Aorta (tissue), 5 donors: ENCODE data around the gene ERC2. TPM values are rescaled to one million over a fixed set of nuclear protein-coding genes. Genes with fewer than 3 reads are reported as not detected.

ENCODE experiments used
- ATAC-seq: fragments of 200-7000 bp; cut with Tn5 transposase; one replicate; pipeline ENCODE4 v1.9.1; 2022; ENCODE audit warnings: moderate library complexity; ENCODE audit not compliant: low FRiP score
- DNase-seq, 2 donors: peaks; one replicate each; pipeline ENCODE4 v3.0.0-alpha.2; 2020
- H3K27ac ChIP-seq, 2 donors: one replicate each; pipeline ENCODE4 v1.5.1; 2013; ENCODE audit warnings: low read length in 2 of 2, mild to moderate bottlenecking in 2 of 2, moderate library complexity in 2 of 2, control low read depth in 1 of 2, inconsistent platforms in 1 of 2, low read depth in 1 of 2
- H3K27me3 ChIP-seq, 2 donors: one replicate each; pipeline ENCODE4 v1.6.1; 2013; ENCODE audit warnings: control low read depth in 1 of 2, low read length in 1 of 2, mild to moderate bottlenecking in 1 of 2, moderate library complexity in 1 of 2; ENCODE audit not compliant: insufficient read depth in 2 of 2, control insufficient read depth in 1 of 2
- H3K36me3 ChIP-seq, 2 donors: one replicate each; pipeline ENCODE4 v1.6.1; 2013; ENCODE audit warnings: control low read depth in 1 of 2, low read length in 1 of 2, mild to moderate bottlenecking in 1 of 2; ENCODE audit not compliant: insufficient read depth in 2 of 2, control insufficient read depth in 1 of 2
- H3K4me1 ChIP-seq, 2 donors: one replicate each; pipeline ENCODE4 v1.6.1; 2013; ENCODE audit warnings: low read length in 2 of 2, control low read depth in 1 of 2, mild to moderate bottlenecking in 1 of 2, moderate library complexity in 1 of 2; ENCODE audit not compliant: insufficient read depth in 2 of 2, control insufficient read depth in 1 of 2
- H3K4me3 ChIP-seq, 2 donors: one replicate each; pipeline ENCODE4 v1.5.1; 2013; ENCODE audit warnings: low read length in 2 of 2, control low read depth in 1 of 2, mild to moderate bottlenecking in 1 of 2
- H3K9me3 ChIP-seq: one replicate; pipeline ENCODE4 v1.6.1; 2013; ENCODE audit warnings: mild to moderate bottlenecking, low read length; ENCODE audit not compliant: control insufficient read depth
- WGBS, 2 donors: extraction: QIAGEN DNeasy Blood & Tissue Kit; methylation state at CpG; one replicate each; pipeline ENCODE4 v1.1.7; 2013; 5-methylcytosine and 5-hydroxymethylcytosine counted together
- intact Hi-C, 2 donors: fragments of 100-400 bp; cut with DNase I; formaldehyde crosslinking; loops; one replicate each; pipeline versions ENCODE4 v1.14.2 to v1.15.0; 2022
- polyA plus RNA-seq, 2 donors: library from polyadenylated mRNA; stranded (reverse); fragments of 200-250 nt; gene quantifications; one replicate each; pipeline ENCODE4 v1.2.3, GENCODE V29; 2013
- total RNA-seq, 2 donors: library from RNA; stranded (reverse); fragmentation: NEBNext Ultra II Directional; extraction: Animal tissue kit (Norgen Biotek cat#: 25700); gene quantifications; one replicate each; pipeline ENCODE4 v1.2.1, GENCODE V29; 2021
- donor health status: healthy with polysubstance abuse.
- donor health status: Bipolar disorder and iron deficiency.
- donor health status: DM: no; HTN: no; CAD: no.
- donor health status: DM: no; HTN: no; CAD: no.
- donor health status: DM: yes; HTN: yes; CAD: no.

The ERC2 gene
- total and polyA plus RNA-seq, 4 donors, result 0.27 to 0.55 TPM; not detected in 2

DNA sequence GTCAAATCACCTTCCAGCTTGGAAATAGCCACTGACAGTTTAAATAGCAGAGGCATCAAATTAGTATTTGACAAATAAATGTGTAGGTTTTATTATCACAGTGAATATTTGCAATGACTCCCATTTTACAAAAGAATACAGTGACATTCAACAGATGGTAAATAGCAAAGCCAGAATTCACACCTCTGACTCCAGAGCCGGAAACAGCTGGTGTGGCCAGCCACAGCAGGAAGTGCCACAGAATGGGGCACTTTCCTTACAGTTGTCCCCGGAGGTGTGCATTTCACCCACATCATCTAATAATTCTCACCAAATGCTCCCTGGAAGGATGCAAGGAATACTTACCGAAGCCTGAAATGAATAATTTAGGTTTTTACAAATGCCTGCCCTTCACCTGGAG lies 685.5 kb downstream of the ERC2 start:
- 62 to 69% methylated on average over 3 of the region's 3 CpGs for WGBS, 2 donors
- no peak for ATAC-seq

GRCh38 chr3:55782351-55782750 lies 685.9 kb downstream of the ERC2 start:
- no peaks in the 10 kb centered on the region for H3K4me1 ChIP-seq
- DNase-seq (no peak), ATAC-seq (no peak)
- intact Hi-C loops, result no loop called here
- no peak overlapping the region for H3K27ac ChIP-seq
- peaks cover 0 to 2% of the 10 kb centered on the region in 2 donors for H3K27me3 ChIP-seq
- H3K9me3 ChIP-seq, result no peaks in the 10 kb centered on the region
- 70 to 73% methylated on average over 4 of the region's 4 CpGs for WGBS, 2 donors
- no peak overlapping the region for H3K4me3 ChIP-seq
- no peaks in the 10 kb centered on the region for H3K36me3 ChIP-seq

More for the DNA sequence above, 685.5 kb downstream of the ERC2 start:
- no peak overlapping the region for H3K27ac ChIP-seq
- no peaks in the 10 kb centered on the region for H3K36me3 ChIP-seq
- DNase-seq, result no peak
- H3K4me3 ChIP-seq, result no peak overlapping the region
- no peaks in the 10 kb centered on the region for H3K9me3 ChIP-seq
- H3K27me3 ChIP-seq, result peaks cover 0 to 2% of the 10 kb centered on the region in 2 donors
- no peaks in the 10 kb centered on the region for H3K4me1 ChIP-seq
- intact Hi-C loops, result no loop called here

- DNase-seq, result no peak
- Histone ChIP-seq H3K4me3 (no peak overlapping the region), H3K36me3 (no peaks in the 10 kb centered on the region), H3K27me3 (peaks cover 0 to 2% of the 10 kb centered on the region in 2 donors), H3K9me3 (no peaks in the 10 kb centered on the region), H3K27ac (no peak overlapping the region), H3K4me1 (no peaks in the 10 kb centered on the region)
- intact Hi-C loops, result no loop called here
- 14 to 19% methylated on average over 4 of the region's 4 CpGs for WGBS, 2 donors
- no peak for ATAC-seq
Measured at GRCh38 chr3:55780913-55781312, 687.4 kb downstream of the ERC2 start.

DNA sequence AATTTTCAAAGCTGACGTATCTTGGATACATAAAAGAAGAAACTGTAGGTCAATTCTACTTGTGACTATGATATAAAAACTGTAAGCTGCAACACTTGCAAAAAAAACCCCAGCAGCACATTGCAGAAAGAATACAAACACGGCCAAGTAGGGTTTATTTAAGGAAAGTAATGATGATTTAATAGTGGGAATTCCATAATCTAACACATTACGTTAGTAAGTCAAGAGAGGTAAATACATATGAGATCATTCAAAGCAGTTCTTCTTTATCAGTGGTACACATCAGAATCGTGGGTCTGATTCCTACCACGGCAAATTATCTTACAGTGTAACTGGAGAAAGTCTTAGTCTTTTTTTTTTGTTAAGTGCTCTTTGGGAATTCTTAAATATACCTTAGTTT lies 688.7 kb downstream of the ERC2 start:
- Histone ChIP-seq H3K9me3 (no peaks in the 10 kb centered on the region), H3K27me3 (peaks cover 0 to 2% of the 10 kb centered on the region in 2 donors), H3K4me3 (no peak overlapping the region), H3K27ac (no peak overlapping the region), H3K36me3 (no peaks in the 10 kb centered on the region), H3K4me1 (no peaks in the 10 kb centered on the region)
- no peak for DNase-seq
- intact Hi-C loops, result no loop called here
- ATAC-seq, result no peak
- WGBS, 2 donors, result 13 to 20% methylated on average over 5 of the region's 5 CpGs

- Histone ChIP-seq H3K36me3 (no peaks in the 10 kb centered on the region), H3K27ac (no peak overlapping the region), H3K27me3 (no peaks in the 10 kb centered on the region), H3K4me3 (no peak overlapping the region), H3K9me3 (no peaks in the 10 kb centered on the region), H3K4me1 (no peaks in the 10 kb centered on the region)
- WGBS, 2 donors, result 93 to 94% methylated on average over 6 of the region's 6 CpGs
- ATAC-seq (no peak), DNase-seq (no peak)
- intact Hi-C loops, result no loop called here
Measured at GRCh38 chr3:55775366-55776154, 692.7 kb downstream of the ERC2 start.

GRCh38 chr3:55774856-55775255 lies 693.4 kb downstream of the ERC2 start:
- Histone ChIP-seq H3K27me3 (no peaks in the 10 kb centered on the region), H3K4me3 (no peak overlapping the region), H3K36me3 (no peaks in the 10 kb centered on the region), H3K27ac (no peak overlapping the region), H3K9me3 (no peaks in the 10 kb centered on the region), H3K4me1 (no peaks in the 10 kb centered on the region)
- intact Hi-C loops, result no loop called here
- 81 to 87% methylated on average over 2 of the region's 2 CpGs for WGBS, 2 donors
- no peak for DNase-seq
- no peak for ATAC-seq

GRCh38 chr3:55771503-55771902 lies 696.8 kb downstream of the ERC2 start:
- H3K4me1 ChIP-seq, result no peaks in the 10 kb centered on the region
- DNase-seq, result no peak
- peaks cover 1% of the 10 kb centered on the region for H3K9me3 ChIP-seq
- no peak for ATAC-seq
- no peak overlapping the region for H3K4me3 ChIP-seq
- H3K27me3 ChIP-seq, result peaks cover 0 to 4% of the 10 kb centered on the region in 2 donors
- intact Hi-C loops, result no loop called here
- WGBS, 2 donors, result 90 to 92% methylated on average over 2 of the region's 2 CpGs
- no peak overlapping the region for H3K27ac ChIP-seq
- H3K36me3 ChIP-seq, result no peaks in the 10 kb centered on the region

- H3K27me3 ChIP-seq, result peaks cover 0 to 4% of the 10 kb centered on the region in 2 donors
- no peaks in the 10 kb centered on the region for H3K4me1 ChIP-seq
- intact Hi-C loops, result no loop called here
- DNase-seq (no peak), ATAC-seq (no peak)
- WGBS, 2 donors, result 29 to 52% methylated on average over 1 of the region's 1 CpG
- H3K36me3 ChIP-seq, result no peaks in the 10 kb centered on the region
- peaks cover 3% of the 10 kb centered on the region for H3K9me3 ChIP-seq
- no peak overlapping the region for H3K27ac ChIP-seq
- no peak overlapping the region for H3K4me3 ChIP-seq
Measured at GRCh38 chr3:55770077-55770476, 698.2 kb downstream of the ERC2 start.

- WGBS, 2 donors, result 0 to 32% methylated on average over 1 of the region's 1 CpG
- ATAC-seq (no peak), DNase-seq (no peak)
- Histone ChIP-seq H3K36me3 (no peaks in the 10 kb centered on the region), H3K27ac (no peak overlapping the region), H3K4me3 (no peak overlapping the region), H3K4me1 (no peaks in the 10 kb centered on the region), H3K27me3 (peaks cover 3 to 4% of the 10 kb centered on the region in 2 donors), H3K9me3 (peaks cover 4% of the 10 kb centered on the region)
- intact Hi-C loops, result no loop called here
Measured at GRCh38 chr3:55766753-55767152, 701.5 kb downstream of the ERC2 start.
